Activated CD4-positive, CD25-positive, alpha-beta regulatory T cell (primary cell): ENCODE data around the gene EPHA3.

Experiments used
- DNase-seq, 4 experiments: peaks; one replicate each; lab custom pipeline; 2025; lab: John Stamatoyannopoulos, UW

The EPHA3 gene

DNA sequence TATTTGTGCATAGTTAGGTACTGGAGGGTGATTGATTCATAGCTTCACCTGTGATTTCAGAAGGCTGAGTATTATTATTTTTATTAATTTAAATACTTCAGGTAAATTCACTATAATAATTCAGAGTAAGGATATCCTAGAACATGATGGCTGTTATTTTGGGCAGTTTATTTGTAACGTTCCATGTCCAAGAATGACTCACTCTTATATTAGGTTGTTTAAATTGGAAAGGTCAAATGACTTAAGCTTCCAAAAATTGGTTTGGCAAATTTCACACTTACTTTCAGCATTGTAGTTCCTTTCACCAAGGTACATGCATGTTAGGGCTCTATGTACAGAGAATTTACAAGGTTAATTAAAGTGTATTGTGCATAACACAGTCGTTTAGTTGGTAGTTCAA lies 120.2 kb downstream of the EPHA3 start:
- DNase-seq = no peak

GRCh38 chr3:89232155-89232554 lies 124.7 kb downstream of the EPHA3 start:
- DNase-seq = no peak

DNA sequence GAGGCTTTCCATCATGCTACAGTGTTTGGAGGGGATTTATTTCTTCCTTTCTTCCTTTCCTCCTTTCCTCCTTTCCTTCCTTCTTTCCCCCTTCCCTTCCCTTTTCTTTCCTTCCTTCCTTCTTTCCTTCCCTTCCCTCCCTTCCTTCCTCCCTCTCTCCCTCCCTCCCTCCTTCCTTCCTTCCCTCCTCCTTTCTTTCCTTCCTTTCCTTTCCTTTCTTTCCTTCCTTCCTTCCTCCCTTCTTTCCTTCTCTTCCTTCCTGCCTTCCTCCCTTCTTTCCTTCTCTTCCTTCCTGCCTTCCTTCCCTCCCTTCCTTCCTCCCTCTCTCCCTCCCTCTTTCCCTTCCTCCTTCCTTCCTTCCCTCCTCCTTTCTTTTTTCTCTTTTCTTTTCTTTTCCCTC lies 127.2 kb downstream of the EPHA3 start:
- no peak for DNase-seq

GRCh38 chr3:89238846-89239245 lies 131.4 kb downstream of the EPHA3 start:
- DNase-seq = no peak

GRCh38 chr3:89239774-89240173 lies 132.4 kb downstream of the EPHA3 start:
- no peak for DNase-seq

- DNase-seq = no peak
Observed at GRCh38 chr3:89245612-89246011, 138.2 kb downstream of the EPHA3 start.

DNA sequence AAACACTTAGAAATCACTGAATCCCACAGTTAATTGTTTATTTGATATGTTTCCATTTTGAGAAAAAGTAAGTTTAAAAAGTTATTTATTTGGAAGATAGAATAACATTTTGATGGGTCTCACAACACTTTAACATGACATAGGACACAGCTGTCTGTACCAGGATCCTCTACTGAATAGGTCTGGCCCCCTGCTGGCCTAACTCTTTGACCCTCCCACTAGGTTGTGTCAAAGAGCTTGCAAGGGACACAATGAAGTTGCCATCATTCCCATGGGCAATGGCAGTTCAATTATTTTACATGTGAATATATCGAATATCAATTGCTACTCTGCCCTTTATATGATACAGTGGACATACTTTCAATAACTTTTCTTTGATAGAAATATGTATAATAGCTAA lies 138.9 kb downstream of the EPHA3 start:
- no peak for DNase-seq

DNA sequence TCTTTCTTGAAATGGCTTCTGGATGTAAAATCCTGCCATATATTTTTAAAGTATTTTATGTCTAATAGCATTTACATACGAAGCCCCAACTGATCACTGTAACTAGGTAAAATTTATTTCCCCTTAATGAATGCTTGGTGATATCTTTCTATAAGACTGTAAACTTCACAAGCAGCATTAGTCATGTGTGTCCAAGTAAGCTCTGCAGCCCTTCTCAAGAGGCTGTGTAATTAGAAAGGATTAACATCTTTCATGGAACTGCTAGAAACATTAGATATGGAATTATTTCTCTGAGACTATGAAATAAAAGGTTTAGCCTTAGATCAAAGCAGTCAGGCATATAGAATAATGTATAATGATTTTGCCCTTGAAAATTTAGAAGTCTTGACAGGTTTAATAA lies 143.3 kb downstream of the EPHA3 start:
- DNase-seq = no peak

- no peak for DNase-seq
Observed at GRCh38 chr3:89252016-89252415, 144.6 kb downstream of the EPHA3 start.

DNA sequence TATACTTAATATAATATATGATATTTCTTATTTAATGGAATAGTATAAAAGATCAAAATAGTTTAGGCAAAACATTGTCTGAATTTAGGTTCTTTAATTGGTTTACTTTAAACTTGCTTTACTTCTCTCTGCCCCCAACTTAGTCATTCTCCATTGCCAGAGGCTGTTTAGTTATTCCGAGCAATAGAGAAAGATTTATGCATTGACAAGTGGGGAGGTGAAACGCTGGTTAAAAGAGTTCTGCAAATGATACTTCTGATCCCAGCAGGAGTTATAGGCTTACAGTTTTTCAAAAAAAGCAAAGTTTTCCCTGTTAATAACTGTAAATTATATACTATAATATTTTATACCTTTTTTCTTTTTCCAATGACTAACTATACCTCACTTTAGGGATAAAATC lies 145.4 kb downstream of the EPHA3 start:
- no peak for DNase-seq

GRCh38 chr3:89256395-89256794 lies 149.0 kb downstream of the EPHA3 start:
- DNase-seq = no peak

DNA sequence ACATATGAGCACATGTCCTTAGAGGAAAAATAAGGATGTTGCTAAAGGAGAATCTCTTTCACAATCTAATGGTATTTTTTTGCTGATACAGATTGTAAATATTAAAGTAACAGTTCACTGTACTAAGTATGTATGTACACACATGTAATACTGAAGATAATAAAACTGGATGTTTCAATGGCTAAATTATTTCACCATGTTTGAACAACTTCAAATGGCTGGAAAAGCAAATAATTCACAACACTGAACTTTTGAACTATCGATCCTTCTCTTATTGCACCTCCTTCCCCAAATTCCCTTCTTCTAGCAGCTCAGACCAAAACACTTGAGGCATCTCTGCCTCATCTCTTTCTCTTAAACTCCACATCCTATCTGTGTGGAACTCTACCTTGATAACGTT lies 149.5 kb downstream of the EPHA3 start:
- no peak for DNase-seq

DNA sequence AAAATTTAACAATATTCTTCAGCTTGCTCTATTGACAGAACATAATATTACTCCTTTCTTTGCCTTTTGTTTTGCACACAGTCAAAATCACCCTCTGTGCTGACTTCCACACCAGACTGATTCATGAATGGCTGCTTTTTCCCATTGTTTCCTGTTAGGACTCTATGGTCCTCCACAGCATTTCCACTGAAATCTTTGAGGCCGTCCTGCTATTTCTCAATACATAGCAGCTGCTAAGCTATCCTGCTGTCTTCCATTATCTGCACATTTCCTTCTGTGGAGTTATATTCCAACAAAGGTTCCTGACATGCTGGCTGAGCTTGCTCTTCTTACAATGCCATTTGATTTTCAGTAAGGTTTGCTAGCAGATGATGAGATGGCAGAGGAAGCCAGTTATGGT lies 153.3 kb downstream of the EPHA3 start:
- DNase-seq = no peak

DNA sequence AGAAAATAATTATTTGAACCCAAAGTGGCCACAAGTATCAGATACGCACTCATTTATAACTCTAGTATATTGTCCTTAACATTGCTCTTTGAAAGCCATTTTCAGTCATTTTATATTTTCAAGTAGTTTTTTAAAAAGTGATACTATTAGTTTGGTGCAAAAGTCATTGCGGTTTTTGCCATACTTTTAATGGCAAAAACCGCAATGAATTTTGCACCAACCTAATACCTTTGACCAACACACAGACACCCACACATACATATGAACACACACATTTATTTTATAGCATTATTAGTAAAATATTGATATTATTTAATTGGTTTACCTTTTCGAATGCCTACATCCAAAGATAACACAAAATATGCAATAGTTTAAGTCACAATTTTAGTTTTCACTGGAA lies 154.3 kb downstream of the EPHA3 start:
- DNase-seq = no peak

DNA sequence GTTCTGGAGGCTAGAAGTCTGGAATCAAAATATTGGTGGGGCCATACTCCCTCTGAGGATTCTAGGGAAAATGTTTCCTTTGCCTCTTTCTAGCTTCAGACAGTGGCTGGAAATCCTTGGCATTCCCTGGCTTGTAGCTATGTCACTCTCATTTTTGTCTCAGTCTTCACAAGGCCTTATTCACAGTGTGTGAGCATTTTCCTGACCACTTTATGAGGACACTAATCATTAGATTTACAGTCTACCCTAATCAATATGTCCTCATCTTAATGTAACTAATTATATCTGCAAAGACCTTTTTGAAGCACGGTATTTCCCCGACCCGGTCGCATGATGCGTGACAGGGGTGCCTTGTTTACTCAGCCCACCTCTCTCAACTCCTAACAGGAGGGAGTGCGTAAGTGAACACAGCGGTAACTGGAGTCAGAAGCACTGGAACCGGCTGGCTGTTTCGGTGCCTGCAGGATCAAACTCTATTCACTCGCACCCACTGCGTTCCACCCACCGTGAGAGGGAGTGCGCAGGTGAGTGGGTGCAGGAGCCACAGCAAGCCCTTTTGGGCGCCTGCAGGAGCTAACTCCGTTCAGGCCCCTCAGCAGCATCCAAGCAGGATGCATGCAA lies 155.0 kb downstream of the EPHA3 start:
- DNase-seq = no peak

- no peak for DNase-seq
Observed at GRCh38 chr3:89264037-89264560, 156.7 kb downstream of the EPHA3 start.

DNA sequence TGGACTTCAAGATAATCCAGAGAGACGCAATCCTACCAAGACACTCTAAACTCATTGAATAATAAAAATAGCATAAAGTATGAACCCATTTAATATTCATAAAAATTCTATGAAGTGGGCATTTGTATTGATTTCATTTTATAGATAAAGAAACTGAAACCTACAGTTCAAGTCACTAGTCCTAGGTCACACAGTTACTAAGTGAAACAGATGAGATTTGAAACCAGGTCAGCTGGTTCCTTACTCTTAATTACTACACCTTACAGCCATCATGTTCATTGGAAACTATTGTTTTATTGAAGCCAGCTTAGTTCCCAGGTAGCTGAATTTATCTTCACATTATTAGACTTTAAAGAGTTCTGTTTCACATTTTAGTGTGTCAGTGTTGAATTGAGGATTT lies 158.7 kb downstream of the EPHA3 start:
- DNase-seq = no peak

- no peak for DNase-seq
Observed at GRCh38 chr3:89268059-89268458, 160.6 kb downstream of the EPHA3 start.

DNA sequence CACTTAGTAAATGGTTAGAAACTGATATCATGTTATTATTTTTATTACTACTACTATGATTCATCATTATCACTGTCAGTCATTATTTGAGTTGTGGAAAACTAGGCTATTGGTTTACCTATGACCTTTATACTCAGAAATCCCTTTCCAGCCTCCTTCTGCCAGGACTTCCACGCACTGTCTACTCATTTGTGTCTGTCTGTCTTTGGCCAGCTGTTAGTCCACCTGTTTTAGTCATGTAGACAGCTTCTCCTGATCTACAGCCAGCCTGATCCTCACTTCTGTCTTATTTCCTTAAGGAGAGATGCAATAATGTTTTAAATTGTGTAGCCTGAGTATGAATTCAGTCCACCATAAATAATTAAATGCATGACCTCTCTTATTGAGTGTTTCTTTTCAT lies 162.8 kb downstream of the EPHA3 start:
- DNase-seq = no peak

GRCh38 chr3:89275001-89275400 lies 167.6 kb downstream of the EPHA3 start:
- DNase-seq = no peak

DNA sequence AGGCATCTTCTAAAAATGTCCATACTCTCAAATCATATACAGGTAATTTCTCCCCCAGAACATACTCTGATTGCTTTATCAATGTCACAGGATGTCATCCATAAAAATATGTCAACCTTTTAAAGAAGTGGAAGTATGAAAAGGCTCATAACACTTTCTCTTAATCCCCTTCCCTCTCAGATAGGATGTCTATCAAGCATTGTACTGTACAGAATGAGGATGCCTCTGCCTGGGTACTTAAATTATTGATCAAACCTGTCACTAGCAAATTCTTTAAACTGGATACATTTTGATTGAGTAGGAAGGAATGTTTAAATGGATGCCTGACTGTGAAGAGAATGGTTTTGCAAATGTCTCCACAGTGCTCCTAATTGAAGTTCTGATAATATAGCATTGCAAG lies 168.7 kb downstream of the EPHA3 start:
- DNase-seq = no peak

DNA sequence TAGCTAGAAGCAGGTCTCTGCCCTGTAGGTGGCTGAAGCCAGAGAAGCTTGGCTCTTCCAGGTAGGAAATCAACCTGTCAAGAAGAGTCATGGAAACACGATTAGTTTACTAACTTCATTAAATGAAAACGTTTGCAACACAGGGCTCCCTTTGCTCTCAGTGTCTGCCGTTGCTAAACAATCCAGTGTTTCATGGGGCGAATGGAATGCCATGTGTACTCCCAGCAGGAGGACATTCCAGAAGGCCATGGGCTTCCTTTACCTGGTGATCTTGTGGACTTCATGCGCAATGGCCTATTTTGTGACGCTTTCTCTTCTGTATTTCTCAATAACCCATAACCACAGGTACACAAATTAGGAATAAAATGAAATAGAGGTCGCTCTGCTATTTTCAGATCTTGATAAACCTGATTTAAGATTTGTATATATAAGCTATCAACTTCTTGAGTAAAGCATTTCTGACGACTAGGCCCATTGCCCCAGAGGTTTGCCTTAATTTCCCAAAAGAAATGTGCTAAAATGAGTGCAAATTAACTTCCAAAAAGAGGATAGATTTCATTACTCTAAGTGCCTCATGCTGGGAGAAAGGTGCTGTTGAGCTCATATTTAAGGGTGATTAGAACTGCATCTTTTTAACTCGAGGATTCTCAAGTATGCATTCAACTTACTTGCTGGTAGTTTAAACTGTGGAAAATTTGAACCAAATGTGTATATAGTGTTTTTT lies 171.0 kb downstream of the EPHA3 start:
- no peak for DNase-seq

- no peak for DNase-seq
Observed at GRCh38 chr3:89280301-89280700, 172.9 kb downstream of the EPHA3 start.

DNA sequence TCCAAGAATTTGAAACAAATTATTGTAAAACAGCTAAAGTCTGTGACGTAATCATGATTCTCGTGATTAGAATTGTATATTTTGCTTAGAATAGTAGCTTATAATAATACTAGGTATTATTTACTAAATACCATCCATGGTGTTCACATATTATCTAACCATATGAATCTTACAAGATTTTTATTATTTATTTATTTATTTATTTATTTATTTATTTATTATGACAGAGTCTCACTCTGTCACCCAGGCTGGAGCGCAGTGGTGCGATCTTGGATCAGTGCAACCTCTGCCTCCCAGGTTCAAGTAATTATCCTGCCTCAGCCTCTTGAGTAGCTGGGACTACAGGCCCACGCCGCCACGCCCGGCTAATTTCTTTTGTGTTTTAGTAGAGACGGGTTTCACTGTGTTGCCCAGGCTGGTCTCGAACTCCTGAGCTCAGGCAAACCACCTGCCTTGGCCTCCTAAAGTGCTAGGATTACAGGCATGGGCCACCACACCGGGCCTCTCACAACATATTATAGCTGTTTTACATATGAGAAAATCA lies 173.5 kb downstream of the EPHA3 start:
- DNase-seq = no peak
